SK-N-SH treated with all-trans-retinoic acid at 6 μM for 48 hours (cell line): Measurements from ENCODE around the gene CNST.
A peak's percentile ranks its signal among the peaks of the same experiment; 100 is the strongest.

Experiments
- ATAC-seq: fragments of 200-7000 bp; cut with Tn5 transposase; 3 replicates; pipeline ENCODE4 v1.9.1; 2020; ENCODE audit warnings: mild to moderate bottlenecking, moderate library complexity
- BACH2 ChIP-seq: fragments of 250-450 bp; sonication (Bioruptor Pico); IDR thresholded peaks from 2 replicates; pipeline ENCODE4 v1.9.0; 2021; ENCODE audit warnings: mild to moderate bottlenecking, borderline replicate concordance
- CREB5 ChIP-seq: fragments of 250-450 bp; sonication (Bioruptor Pico); IDR thresholded peaks from 2 replicates; pipeline ENCODE4 v1.5.1; 2020; ENCODE audit warnings: low read depth, mild to moderate bottlenecking, moderate library complexity
- CSDC2 ChIP-seq: fragments of 250-450 bp; sonication (Bioruptor Pico); IDR thresholded peaks from 2 replicates; pipeline ENCODE4 v1.5.0; 2020; ENCODE audit warnings: mild to moderate bottlenecking, moderate library complexity
- GLIS3 ChIP-seq: fragments of 250-450 bp; sonication (Bioruptor Pico); IDR thresholded peaks from 2 replicates; pipeline ENCODE4 v1.5.0; 2020; ENCODE audit warnings: mild to moderate bottlenecking, moderate library complexity
- ISL1 ChIP-seq: fragments of 250-450 bp; sonication (Bioruptor Pico); IDR thresholded peaks from 2 replicates; pipeline ENCODE4 v2.1.2; 2022; ENCODE audit warnings: mild to moderate bottlenecking, moderate library complexity
- OSR1 ChIP-seq: fragments of 250-450 bp; sonication (Bioruptor Pico); IDR thresholded peaks from 2 replicates; pipeline ENCODE4 v1.8.0; 2022; ENCODE audit warnings: moderate library complexity, mild to moderate bottlenecking, inconsistent platforms
- PATZ1 ChIP-seq: fragments of 250-450 bp; sonication (Bioruptor Pico); IDR thresholded peaks from 2 replicates; pipeline ENCODE4 v1.8.0; 2020; ENCODE audit warnings: mild to moderate bottlenecking, moderate library complexity, borderline replicate concordance
- PPARA ChIP-seq: fragments of 250-450 bp; sonication (Bioruptor Pico); IDR thresholded peaks from 2 replicates; pipeline ENCODE4 v1.5.0; 2020; ENCODE audit warnings: mild to moderate bottlenecking, borderline replicate concordance
- SNAI2 ChIP-seq: fragments of 250-450 bp; sonication (Bioruptor Pico); IDR thresholded peaks from 2 replicates; pipeline ENCODE4 v1.5.0; 2020; ENCODE audit warnings: mild to moderate bottlenecking, moderate library complexity
- TCF4 ChIP-seq: fragments of 250-450 bp; sonication (Bioruptor Pico); IDR thresholded peaks from 2 replicates; pipeline ENCODE4 v1.8.0; 2021; ENCODE audit warnings: mild to moderate bottlenecking, moderate library complexity, borderline replicate concordance
- TOX ChIP-seq: fragments of 250-450 bp; sonication (Bioruptor Pico); IDR thresholded peaks from 2 replicates; pipeline ENCODE4 v1.8.0; 2021; ENCODE audit warnings: mild to moderate bottlenecking, moderate library complexity, borderline replicate concordance
- ZC3H10 ChIP-seq: fragments of 250-450 bp; sonication (Bioruptor Pico); IDR thresholded peaks from 2 replicates; pipeline ENCODE4 v1.5.1; 2021; ENCODE audit warnings: mild to moderate bottlenecking, moderate library complexity
- ZFP3 ChIP-seq: fragments of 250-450 bp; sonication (Bioruptor Pico); IDR thresholded peaks from 2 replicates; pipeline ENCODE4 v1.5.0; 2020; ENCODE audit warnings: mild to moderate bottlenecking, moderate library complexity
- ZFP30 ChIP-seq: fragments of 450-650 bp; formaldehyde crosslinking; IDR thresholded peaks from 2 replicates; pipeline ENCODE4 v1.5.0; 2022; ENCODE audit warnings: mild to moderate bottlenecking, moderate library complexity
- ZNF565 ChIP-seq: fragments of 450-650 bp; formaldehyde crosslinking; conservative IDR thresholded peaks from 2 replicates; pipeline ENCODE4 v1.5.0; 2020; ENCODE audit warnings: low read depth, mild to moderate bottlenecking, moderate library complexity
- ZNF70 ChIP-seq: fragments of 450-650 bp; formaldehyde crosslinking; IDR thresholded peaks from 2 replicates; pipeline ENCODE4 v1.5.0; 2020; ENCODE audit warnings: mild to moderate bottlenecking, moderate library complexity
- ZNF8 ChIP-seq: fragments of 450-650 bp; formaldehyde crosslinking; IDR thresholded peaks from 2 replicates; pipeline ENCODE4 v1.5.0; 2020; ENCODE audit warnings: mild to moderate bottlenecking, moderate library complexity
- TF ChIP-seq, protein P1 (sequence below): fragments of 250-450 bp; sonication (Bioruptor Pico); IDR thresholded peaks from 2 replicates; pipeline ENCODE4 v1.5.0; 2020; ENCODE audit warnings: mild to moderate bottlenecking, moderate library complexity
- TF ChIP-seq, protein P2 (sequence below): fragments of 250-450 bp; sonication (Bioruptor Pico); IDR thresholded peaks from 2 replicates; pipeline ENCODE4 v1.5.1; 2021; ENCODE audit warnings: mild to moderate bottlenecking, moderate library complexity

CNST gene

GRCh38 chr1:246613096-246613758 is 47.0 kb downstream of the CNST start:
- TF ChIP-seq ZC3H10 (CRISPR knock-in tag) (no peak), TOX (no peak), ZFP3 (CRISPR knock-in tag) (no peak), ZNF70 (CRISPR knock-in tag) (no peak), OSR1 (CRISPR knock-in tag) (no peak), BACH2 (CRISPR knock-in tag) (no peak), TCF4 (CRISPR knock-in tag) (no peak)
- TF ChIP-seq, protein P1, sequence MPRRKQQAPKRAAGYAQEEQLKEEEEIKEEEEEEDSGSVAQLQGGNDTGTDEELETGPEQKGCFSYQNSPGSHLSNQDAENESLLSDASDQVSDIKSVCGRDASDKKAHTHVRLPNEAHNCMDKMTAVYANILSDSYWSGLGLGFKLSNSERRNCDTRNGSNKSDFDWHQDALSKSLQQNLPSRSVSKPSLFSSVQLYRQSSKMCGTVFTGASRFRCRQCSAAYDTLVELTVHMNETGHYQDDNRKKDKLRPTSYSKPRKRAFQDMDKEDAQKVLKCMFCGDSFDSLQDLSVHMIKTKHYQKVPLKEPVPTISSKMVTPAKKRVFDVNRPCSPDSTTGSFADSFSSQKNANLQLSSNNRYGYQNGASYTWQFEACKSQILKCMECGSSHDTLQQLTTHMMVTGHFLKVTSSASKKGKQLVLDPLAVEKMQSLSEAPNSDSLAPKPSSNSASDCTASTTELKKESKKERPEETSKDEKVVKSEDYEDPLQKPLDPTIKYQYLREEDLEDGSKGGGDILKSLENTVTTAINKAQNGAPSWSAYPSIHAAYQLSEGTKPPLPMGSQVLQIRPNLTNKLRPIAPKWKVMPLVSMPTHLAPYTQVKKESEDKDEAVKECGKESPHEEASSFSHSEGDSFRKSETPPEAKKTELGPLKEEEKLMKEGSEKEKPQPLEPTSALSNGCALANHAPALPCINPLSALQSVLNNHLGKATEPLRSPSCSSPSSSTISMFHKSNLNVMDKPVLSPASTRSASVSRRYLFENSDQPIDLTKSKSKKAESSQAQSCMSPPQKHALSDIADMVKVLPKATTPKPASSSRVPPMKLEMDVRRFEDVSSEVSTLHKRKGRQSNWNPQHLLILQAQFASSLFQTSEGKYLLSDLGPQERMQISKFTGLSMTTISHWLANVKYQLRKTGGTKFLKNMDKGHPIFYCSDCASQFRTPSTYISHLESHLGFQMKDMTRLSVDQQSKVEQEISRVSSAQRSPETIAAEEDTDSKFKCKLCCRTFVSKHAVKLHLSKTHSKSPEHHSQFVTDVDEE (CRISPR knock-in tag), result no peak
- no peak for ATAC-seq

DNA sequence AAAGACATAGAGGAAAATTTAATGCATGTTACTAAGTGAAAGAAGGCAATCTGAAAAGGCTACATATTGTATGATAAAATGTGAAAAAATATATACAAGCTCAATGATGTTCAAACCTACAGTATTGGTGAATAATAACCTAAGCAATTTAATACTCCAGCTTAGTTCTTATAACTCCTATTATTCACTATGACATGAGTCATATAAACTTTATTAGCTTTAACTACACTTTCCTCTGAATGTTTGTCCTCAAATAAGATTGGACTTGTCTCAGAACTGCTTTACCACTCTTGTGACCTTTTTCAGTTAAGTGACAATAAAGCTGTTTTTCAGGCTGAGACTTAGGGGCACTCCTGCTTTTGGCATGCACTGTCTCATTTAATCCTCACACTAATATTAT is 50.9 kb downstream of the CNST start:
- no peak for TF ChIP-seq OSR1 (CRISPR knock-in tag)
- TF ChIP-seq GLIS3 (CRISPR knock-in tag), result no peak
- TF ChIP-seq PPARA (CRISPR knock-in tag), result no peak
- TF ChIP-seq ZFP30, result no peak
- TF ChIP-seq, protein P2, sequence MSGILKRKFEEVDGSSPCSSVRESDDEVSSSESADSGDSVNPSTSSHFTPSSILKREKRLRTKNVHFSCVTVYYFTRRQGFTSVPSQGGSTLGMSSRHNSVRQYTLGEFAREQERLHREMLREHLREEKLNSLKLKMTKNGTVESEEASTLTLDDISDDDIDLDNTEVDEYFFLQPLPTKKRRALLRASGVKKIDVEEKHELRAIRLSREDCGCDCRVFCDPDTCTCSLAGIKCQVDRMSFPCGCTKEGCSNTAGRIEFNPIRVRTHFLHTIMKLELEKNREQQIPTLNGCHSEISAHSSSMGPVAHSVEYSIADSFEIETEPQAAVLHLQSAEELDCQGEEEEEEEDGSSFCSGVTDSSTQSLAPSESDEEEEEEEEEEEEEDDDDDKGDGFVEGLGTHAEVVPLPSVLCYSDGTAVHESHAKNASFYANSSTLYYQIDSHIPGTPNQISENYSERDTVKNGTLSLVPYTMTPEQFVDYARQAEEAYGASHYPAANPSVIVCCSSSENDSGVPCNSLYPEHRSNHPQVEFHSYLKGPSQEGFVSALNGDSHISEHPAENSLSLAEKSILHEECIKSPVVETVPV (CRISPR knock-in tag), result no peak
- no peak for TF ChIP-seq ISL1 (CRISPR knock-in tag)
- no peak for TF ChIP-seq SNAI2 (CRISPR knock-in tag)
- TF ChIP-seq ZFP3 (CRISPR knock-in tag), result no peak
- TF ChIP-seq CSDC2 (CRISPR knock-in tag), result no peak
- no peak for TF ChIP-seq TCF4 (CRISPR knock-in tag)
- TF ChIP-seq CREB5 (CRISPR knock-in tag), result no peak
- no peak for TF ChIP-seq TOX
- TF ChIP-seq PATZ1 (CRISPR knock-in tag), result no peak
- TF ChIP-seq ZNF565 (CRISPR knock-in tag), result no peak
- TF ChIP-seq, protein P1 (CRISPR knock-in tag), result no peak
- no peak for TF ChIP-seq ZNF70 (CRISPR knock-in tag)
- TF ChIP-seq, all 23 proteins: peak for 0
- ATAC-seq, result peak; percentile 53

- no peak for ATAC-seq
- TF ChIP-seq ZFP30 (no peak), BACH2 (CRISPR knock-in tag) (no peak), CREB5 (CRISPR knock-in tag) (no peak), ZNF70 (CRISPR knock-in tag) (no peak), ISL1 (CRISPR knock-in tag) (no peak), TOX (no peak), TCF4 (CRISPR knock-in tag) (no peak), ZFP3 (CRISPR knock-in tag) (no peak), ZNF8 (CRISPR knock-in tag) (no peak), SNAI2 (CRISPR knock-in tag) (no peak), ZNF565 (CRISPR knock-in tag) (no peak), CSDC2 (CRISPR knock-in tag) (no peak), OSR1 (CRISPR knock-in tag) (no peak), ZC3H10 (CRISPR knock-in tag) (no peak)
- TF ChIP-seq, protein P1 (CRISPR knock-in tag), result no peak
Observed at GRCh38 chr1:246617768-246618167, 51.5 kb downstream of the CNST start.
